OCI-LY3 (cell line): ENCODE results near the gene LAMB4.

Experiments used
- H2AFZ ChIP-seq: fragments of 200-600, 300-600 bp; shearing (Covaris generic); 2 replicates; pipeline ENCODE4 v1.6.0; 2014; ENCODE audit warnings: antibody characterized with exemption, low read depth, low read length
- H3K27ac ChIP-seq: fragments of 200-600, 300-600 bp; sonication (generic); 2 replicates; pipeline ENCODE4 v1.5.1; 2014; ENCODE audit warnings: mild to moderate bottlenecking, low read length, moderate library complexity, mixed read lengths
- H3K27me3 ChIP-seq: fragments of 200-600, 300-600 bp; sonication (generic); 2 replicates; pipeline ENCODE4 v1.6.1; 2014; ENCODE audit warnings: low read depth, low read length, mixed read lengths
- H3K36me3 ChIP-seq: fragments of 200-600, 300-600 bp; sonication (generic); replicated peaks from 2 replicates; pipeline ENCODE3; 2014; ENCODE audit warnings: low read depth, low read length, mixed read lengths
- H3K4me1 ChIP-seq: fragments of 300-600, 200-600 bp; sonication (generic); 2 replicates; pipeline ENCODE4 v1.6.1; 2014; ENCODE audit warnings: low read length, mixed read lengths
- H3K4me2 ChIP-seq: fragments of 200-600, 300-600 bp; sonication (generic); 2 replicates; pipeline ENCODE4 v1.6.1; 2014; ENCODE audit warnings: low read length, mixed read lengths
- H3K4me3 ChIP-seq: fragments of 300-600, 200-600 bp; sonication (generic); 2 replicates; pipeline ENCODE4 v1.5.1; 2014; ENCODE audit warnings: antibody characterized with exemption, mild to moderate bottlenecking, low read length, moderate library complexity
- H3K79me2 ChIP-seq: fragments of 300-600, 200-600 bp; shearing (Covaris generic); 2 replicates; pipeline ENCODE4 v1.6.1; 2014; ENCODE audit warnings: mild to moderate bottlenecking, low read length, mixed read lengths
- H3K9ac ChIP-seq: fragments of 300-600, 200-600 bp; shearing (Covaris generic); 2 replicates; pipeline ENCODE4 v1.6.0; 2014; ENCODE audit warnings: mild to moderate bottlenecking, low read length, moderate library complexity
- H3K9me3 ChIP-seq: fragments of 200-600, 300-600 bp; shearing (Covaris generic); 2 replicates; pipeline ENCODE4 v1.6.1; 2014; ENCODE audit warnings: low read length, mixed read lengths; ENCODE audit not compliant: insufficient read depth
- H4K20me1 ChIP-seq: fragments of 200-600, 300-600 bp; sonication (generic); 2 replicates; pipeline ENCODE4 v1.6.1; 2016; ENCODE audit warnings: low read length, mixed read lengths; ENCODE audit not compliant: insufficient read depth
- CTCF ChIP-seq: fragments of 200-600, 300-600 bp; sonication (generic); IDR thresholded peaks from 2 replicates; pipeline ENCODE4 v1.5.1; 2014; ENCODE audit warnings: antibody characterized with exemption, low read length, low read depth
- EZH2phosphoT487 ChIP-seq: fragments of 200-600 bp; shearing (Covaris generic); IDR thresholded peaks from 2 replicates; pipeline ENCODE4 v1.6.1; 2018; ENCODE audit warnings: antibody characterized with exemption, mixed run types, low read depth

Gene LAMB4

DNA sequence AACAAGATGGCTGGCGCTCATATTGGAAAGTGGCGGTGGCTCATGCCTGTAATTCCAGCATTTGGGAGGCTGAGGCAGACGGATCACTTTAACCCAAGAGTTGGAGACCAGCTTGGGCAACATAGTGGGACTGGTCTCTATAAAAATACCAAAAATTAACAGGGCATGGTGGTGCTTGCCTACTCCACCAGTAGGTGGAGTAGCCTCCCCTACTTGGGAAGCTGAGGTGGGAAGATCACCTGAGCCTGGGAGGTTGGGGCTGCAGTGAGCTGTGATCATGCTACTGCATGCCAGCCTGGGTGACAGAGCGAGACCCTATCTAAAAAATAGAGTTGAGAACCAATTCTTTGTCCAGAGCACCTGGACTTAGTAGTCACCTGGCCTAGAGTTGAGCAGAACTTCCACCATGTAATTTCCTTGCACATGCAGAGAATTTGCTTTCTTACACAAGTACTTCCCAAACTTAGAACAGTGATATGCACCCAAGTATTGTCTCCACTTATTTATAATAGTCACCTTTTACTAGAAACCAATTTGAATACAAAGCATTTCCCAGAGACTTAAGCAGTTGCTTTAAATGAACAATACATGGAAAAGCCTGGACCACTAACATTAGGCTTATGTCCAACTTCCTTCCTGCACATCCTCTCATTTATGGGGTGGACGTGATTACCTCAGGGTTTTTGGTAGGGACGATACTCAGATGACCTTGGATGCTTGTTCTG, 15.9 kb downstream of the LAMB4 start:
- Histone ChIP-seq H3K4me1 (no peaks in the 10 kb centered on the region), H3K4me2 (no peak overlapping the region), H3K9me3 (no peaks in the 10 kb centered on the region), H3K36me3 (no peaks in the 10 kb centered on the region), H3K27me3 (no peaks in the 10 kb centered on the region), H4K20me1 (no peaks in the 10 kb centered on the region), H2AFZ (no peak overlapping the region), H3K79me2 (no peaks in the 10 kb centered on the region), H3K9ac (no peak overlapping the region), H3K27ac (no peak overlapping the region), H3K4me3 (no peak overlapping the region)
- TF ChIP-seq EZH2phosphoT487 = no peak
- TF ChIP-seq CTCF = peak; percentile 79

DNA sequence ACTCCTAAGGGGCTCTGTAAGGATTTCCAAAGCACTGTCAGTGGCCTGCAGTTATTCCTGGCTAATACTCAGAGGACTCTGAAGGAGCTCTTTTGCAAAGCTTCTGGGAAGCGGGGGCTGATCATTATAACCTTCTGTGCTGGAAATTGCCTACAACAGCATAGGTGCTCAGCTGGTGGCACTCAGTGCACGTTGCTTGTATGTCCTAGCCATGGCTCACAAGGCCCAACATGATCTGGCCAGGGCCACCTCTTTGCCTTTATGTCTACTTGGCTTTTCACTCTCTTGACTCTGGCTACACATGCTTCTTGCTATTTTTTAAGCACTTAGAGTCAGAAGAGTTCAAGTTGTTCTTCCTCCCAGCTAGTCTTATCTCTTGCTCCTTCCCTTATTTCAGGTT, 17.5 kb downstream of the LAMB4 start:
- no peak overlapping the region for H3K4me3 ChIP-seq
- no peak overlapping the region for H3K27ac ChIP-seq
- no peak overlapping the region for H3K9ac ChIP-seq
- H3K9me3 ChIP-seq = no peaks in the 10 kb centered on the region
- H3K79me2 ChIP-seq = no peaks in the 10 kb centered on the region
- no peak overlapping the region for H3K4me2 ChIP-seq
- H4K20me1 ChIP-seq = no peaks in the 10 kb centered on the region
- TF ChIP-seq EZH2phosphoT487 = no peak
- no peak for TF ChIP-seq CTCF
- no peaks in the 10 kb centered on the region for H3K4me1 ChIP-seq
- H3K27me3 ChIP-seq = no peaks in the 10 kb centered on the region
- no peak overlapping the region for H2AFZ ChIP-seq
- H3K36me3 ChIP-seq = no peaks in the 10 kb centered on the region

DNA sequence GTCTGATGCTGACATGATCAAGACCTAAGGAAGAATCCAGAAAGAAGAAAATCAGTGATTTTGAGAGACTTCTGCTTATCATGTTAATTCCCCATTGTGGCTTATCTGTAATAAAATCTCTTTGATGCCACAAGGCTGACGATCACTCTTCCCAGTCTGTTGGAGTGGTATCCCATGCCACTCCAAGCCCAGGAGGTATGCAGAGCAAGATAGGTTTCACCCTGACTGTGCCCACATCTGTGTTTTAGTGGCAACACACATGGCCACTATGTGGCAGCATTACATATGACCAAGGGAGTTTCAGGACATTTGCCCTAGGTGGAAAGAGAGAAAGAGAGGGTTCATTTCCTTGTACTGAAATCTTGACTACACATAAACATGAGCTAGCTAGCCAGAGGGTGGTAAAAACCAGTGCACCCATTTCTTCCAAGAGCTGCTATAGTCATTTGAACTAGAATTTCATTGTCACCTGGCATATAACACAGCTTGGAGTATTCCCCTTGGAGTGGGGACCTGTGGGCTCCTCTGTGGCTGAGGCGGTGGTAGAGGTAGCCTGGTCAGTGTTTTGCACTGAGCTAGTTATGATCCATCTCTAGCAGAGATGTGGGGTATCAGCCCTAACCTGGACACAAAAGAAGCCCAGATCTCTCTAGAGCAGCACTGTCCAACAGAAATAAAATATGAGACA, 20.8 kb downstream of the LAMB4 start:
- H3K27ac ChIP-seq = no peak overlapping the region
- peak; percentile 80 for TF ChIP-seq CTCF
- TF ChIP-seq EZH2phosphoT487 = no peak
- H3K4me3 ChIP-seq = no peak overlapping the region
- H3K4me2 ChIP-seq = no peak overlapping the region
- no peaks in the 10 kb centered on the region for H3K27me3 ChIP-seq
- H4K20me1 ChIP-seq = no peaks in the 10 kb centered on the region
- H3K4me1 ChIP-seq = no peaks in the 10 kb centered on the region
- H3K79me2 ChIP-seq = no peaks in the 10 kb centered on the region
- H3K9me3 ChIP-seq = no peaks in the 10 kb centered on the region
- H3K9ac ChIP-seq = no peak overlapping the region
- H3K36me3 ChIP-seq = no peaks in the 10 kb centered on the region
- no peak overlapping the region for H2AFZ ChIP-seq

DNA sequence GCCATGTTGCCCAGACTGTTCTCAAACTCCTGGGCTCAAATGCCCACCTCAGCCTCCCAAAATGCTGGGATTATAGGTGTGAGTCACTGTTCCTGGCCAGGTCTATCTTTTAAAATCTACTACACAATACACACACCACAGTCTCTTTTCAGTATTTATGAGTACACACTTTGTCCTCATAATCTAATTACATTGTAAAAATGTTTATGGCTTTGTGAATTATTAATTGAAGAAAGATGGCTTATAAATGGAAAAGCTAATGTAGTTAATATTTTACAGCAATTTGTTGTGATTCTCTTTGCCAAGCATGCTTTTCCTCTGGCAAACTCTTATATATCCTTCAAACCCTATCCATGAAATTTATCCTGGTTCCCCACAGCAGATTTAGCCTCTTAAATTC, 22.0 kb downstream of the LAMB4 start:
- H3K36me3 ChIP-seq = no peaks in the 10 kb centered on the region
- no peak overlapping the region for H3K9ac ChIP-seq
- H3K9me3 ChIP-seq = no peaks in the 10 kb centered on the region
- no peaks in the 10 kb centered on the region for H4K20me1 ChIP-seq
- no peak overlapping the region for H3K4me3 ChIP-seq
- no peaks in the 10 kb centered on the region for H3K79me2 ChIP-seq
- H3K27ac ChIP-seq = no peak overlapping the region
- H3K4me1 ChIP-seq = no peaks in the 10 kb centered on the region
- no peaks in the 10 kb centered on the region for H3K27me3 ChIP-seq
- no peak overlapping the region for H2AFZ ChIP-seq
- TF ChIP-seq CTCF (no peak), EZH2phosphoT487 (no peak)
- H3K4me2 ChIP-seq = no peak overlapping the region
